Upper lobe of right lung (tissue), 1 donor: ENCODE measurements around the gene DHRS7B. TPM values are rescaled to one million over a fixed set of nuclear protein-coding genes. Genes with fewer than 3 reads are reported as not detected.
"Not testable (repeated sequence)": the region's sequence is repeated elsewhere in the genome, so short reads cannot be mapped to it uniquely, and the experiment has no call there.

Experiments
- ATAC-seq: fragments of 200-7000 bp; cut with Tn5 transposase; one replicate; pipeline ENCODE4 v1.9.1; 2020; ENCODE audit warnings: mild to moderate bottlenecking, moderate library complexity
- DNase-seq: peaks from one replicate; pipeline ENCODE4 v3.0.0-alpha.2; 2020
- H3K27ac ChIP-seq: fragments of 200-600 bp; one replicate; pipeline ENCODE4 v1.8.0; 2022
- H3K27me3 ChIP-seq: fragments of 200-600 bp; one replicate; pipeline ENCODE4 v1.8.0; 2022; ENCODE audit warnings: mild to moderate bottlenecking
- H3K36me3 ChIP-seq: fragments of 200-600 bp; one replicate; pipeline ENCODE4 v1.8.0; 2022
- H3K4me1 ChIP-seq: fragments of 200-600 bp; one replicate; pipeline ENCODE4 v1.8.0; 2022
- H3K4me3 ChIP-seq: fragments of 200-600 bp; one replicate; pipeline ENCODE4 v1.8.0; 2022; ENCODE audit warnings: mild to moderate bottlenecking
- H3K9me3 ChIP-seq: fragments of 200-600 bp; one replicate; pipeline ENCODE4 v1.8.0; 2022
- intact Hi-C: fragments of 100-400 bp; cut with DNase I; formaldehyde crosslinking; loops from one replicate; pipeline ENCODE4 v1.11.0; 2022
- total RNA-seq: library from RNA; stranded (reverse); fragmentation: NEBNext Ultra II Directional; extraction: Animal tissue kit (Norgen Biotek cat#: 25700); gene quantifications from one replicate; pipeline ENCODE4 v1.2.1, GENCODE V29; 2021
- TF ChIP-seq, protein P1 (sequence below): fragments of 200-600 bp; IDR thresholded peaks from one replicate; pipeline ENCODE4 v1.8.0; 2022; ENCODE audit warnings: antibody characterized with exemption
- donor health status: DM: no; HTN: yes; CAD: no; lungs with severe emphysema.

Gene DHRS7B
- total RNA-seq, 1 donor from 2014 or later = 24.7 TPM

DNA sequence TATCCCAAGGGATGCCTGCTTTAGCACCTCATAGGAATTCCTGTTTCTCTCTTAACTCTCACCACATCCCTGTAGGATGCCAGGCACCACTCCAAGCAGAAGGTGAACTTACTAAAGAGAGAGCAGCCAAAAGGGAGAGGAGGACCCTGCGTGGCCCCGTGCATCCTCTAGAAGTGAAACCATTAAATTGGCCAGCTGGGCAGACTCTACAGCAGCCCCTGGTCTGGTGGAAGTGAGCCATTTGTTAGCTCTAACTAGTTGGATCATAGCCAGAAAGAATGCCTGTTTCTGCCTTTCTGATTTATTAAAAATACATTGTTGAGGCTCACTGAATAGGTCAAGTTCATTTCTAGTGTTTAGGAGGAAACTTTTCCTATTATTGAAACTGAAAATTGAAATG, 64.9 kb downstream of the DHRS7B start:
- H3K9me3 ChIP-seq = no peaks in the 10 kb centered on the region
- no peaks in the 10 kb centered on the region for H3K27me3 ChIP-seq
- ATAC-seq (no peak), DNase-seq (no peak)
- H3K27ac ChIP-seq = no peak overlapping the region
- H3K36me3 ChIP-seq = peaks cover 12% of the 10 kb centered on the region
- TF ChIP-seq, protein P1, sequence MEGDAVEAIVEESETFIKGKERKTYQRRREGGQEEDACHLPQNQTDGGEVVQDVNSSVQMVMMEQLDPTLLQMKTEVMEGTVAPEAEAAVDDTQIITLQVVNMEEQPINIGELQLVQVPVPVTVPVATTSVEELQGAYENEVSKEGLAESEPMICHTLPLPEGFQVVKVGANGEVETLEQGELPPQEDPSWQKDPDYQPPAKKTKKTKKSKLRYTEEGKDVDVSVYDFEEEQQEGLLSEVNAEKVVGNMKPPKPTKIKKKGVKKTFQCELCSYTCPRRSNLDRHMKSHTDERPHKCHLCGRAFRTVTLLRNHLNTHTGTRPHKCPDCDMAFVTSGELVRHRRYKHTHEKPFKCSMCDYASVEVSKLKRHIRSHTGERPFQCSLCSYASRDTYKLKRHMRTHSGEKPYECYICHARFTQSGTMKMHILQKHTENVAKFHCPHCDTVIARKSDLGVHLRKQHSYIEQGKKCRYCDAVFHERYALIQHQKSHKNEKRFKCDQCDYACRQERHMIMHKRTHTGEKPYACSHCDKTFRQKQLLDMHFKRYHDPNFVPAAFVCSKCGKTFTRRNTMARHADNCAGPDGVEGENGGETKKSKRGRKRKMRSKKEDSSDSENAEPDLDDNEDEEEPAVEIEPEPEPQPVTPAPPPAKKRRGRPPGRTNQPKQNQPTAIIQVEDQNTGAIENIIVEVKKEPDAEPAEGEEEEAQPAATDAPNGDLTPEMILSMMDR = no peak
- intact Hi-C loops = no loop called here
- no peak overlapping the region for H3K4me3 ChIP-seq
- peaks cover 17% of the 10 kb centered on the region for H3K4me1 ChIP-seq

GRCh38 chr17:21192414-21192813, 65.7 kb downstream of the DHRS7B start:
- H3K27me3 ChIP-seq, H3K4me3 ChIP-seq, intact Hi-C loops, DNase-seq, H3K27ac ChIP-seq, H3K9me3 ChIP-seq, ATAC-seq: not testable (repeated sequence)
- H3K36me3 ChIP-seq = peaks cover 20% of the 10 kb centered on the region
- H3K4me1 ChIP-seq = peaks cover 17% of the 10 kb centered on the region

DNA sequence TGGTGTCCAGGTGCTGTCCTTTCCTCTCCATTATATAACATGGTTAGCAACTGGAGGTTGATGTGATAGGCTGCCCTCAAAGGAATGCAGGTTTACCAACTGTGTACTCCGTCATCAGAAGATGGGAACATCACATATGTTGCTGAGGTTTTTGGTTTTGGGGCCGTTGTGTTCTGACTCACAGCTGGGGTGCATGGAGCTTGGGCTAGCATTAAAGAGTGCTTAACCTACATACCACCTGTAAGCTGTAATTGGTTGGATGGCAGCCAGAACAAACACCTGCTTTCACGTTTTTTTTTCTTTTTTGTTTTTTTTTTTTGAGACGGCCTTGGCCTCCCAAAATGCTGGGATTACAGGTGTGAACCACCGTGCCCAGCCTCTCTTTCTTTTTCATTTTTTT, 66.3 kb downstream of the DHRS7B start:
- no peak overlapping the region for H3K4me3 ChIP-seq
- intact Hi-C loops = no loop called here
- no peak for DNase-seq
- TF ChIP-seq, protein P1 = no peak
- H3K9me3 ChIP-seq = no peaks in the 10 kb centered on the region
- H3K4me1 ChIP-seq = peaks cover 17% of the 10 kb centered on the region
- no peak overlapping the region for H3K27ac ChIP-seq
- peaks cover 26% of the 10 kb centered on the region for H3K36me3 ChIP-seq
- no peaks in the 10 kb centered on the region for H3K27me3 ChIP-seq
- ATAC-seq = no peak

- peaks cover 17% of the 10 kb centered on the region for H3K4me1 ChIP-seq
- no peaks in the 10 kb centered on the region for H3K9me3 ChIP-seq
- H3K27me3 ChIP-seq = no peaks in the 10 kb centered on the region
- TF ChIP-seq, protein P1 = no peak
- intact Hi-C loops = no loop called here
- peaks cover 21% of the 10 kb centered on the region for H3K36me3 ChIP-seq
- ATAC-seq (no peak), DNase-seq (no peak)
- H3K27ac ChIP-seq = peak overlapping the region; percentile 6
- no peak overlapping the region for H3K4me3 ChIP-seq
Observed at GRCh38 chr17:21194226-21194625, 67.5 kb downstream of the DHRS7B start.

- Histone ChIP-seq H3K36me3 (peaks cover 21% of the 10 kb centered on the region), H3K9me3 (no peaks in the 10 kb centered on the region), H3K4me3 (no peak overlapping the region), H3K27me3 (no peaks in the 10 kb centered on the region), H3K27ac (no peak overlapping the region), H3K4me1 (peaks cover 20% of the 10 kb centered on the region)
- ATAC-seq (no peak), DNase-seq (no peak)
- TF ChIP-seq, protein P1 = no peak
- intact Hi-C loops = no loop called here
Observed at GRCh38 chr17:21194703-21195102, 67.9 kb downstream of the DHRS7B start.

- H3K27ac ChIP-seq = no peak overlapping the region
- H3K4me3 ChIP-seq = no peak overlapping the region
- TF ChIP-seq, protein P1 = no peak
- no peaks in the 10 kb centered on the region for H3K27me3 ChIP-seq
- H3K36me3 ChIP-seq = peaks cover 21% of the 10 kb centered on the region
- peaks cover 30% of the 10 kb centered on the region for H3K4me1 ChIP-seq
- DNase-seq = no peak
- H3K9me3 ChIP-seq = no peaks in the 10 kb centered on the region
- intact Hi-C loops = no loop called here
- no peak for ATAC-seq
Observed at GRCh38 chr17:21196126-21196525, 69.4 kb downstream of the DHRS7B start.
